HG02938 (cell line): ENCODE data around the gene STAG3.
"Not testable (repeated sequence)": the region's sequence is repeated elsewhere in the genome, so short reads cannot be mapped to it uniquely, and the experiment has no call there.

Experiments
- ATAC-seq: cut with Tn5 transposase; IDR thresholded peaks from one replicate; pipeline ENCODE4 v1.9.1; 2021; ENCODE audit warnings: mild to moderate bottlenecking, moderate library complexity; ENCODE audit not compliant: unreplicated experiment

The STAG3 gene

DNA sequence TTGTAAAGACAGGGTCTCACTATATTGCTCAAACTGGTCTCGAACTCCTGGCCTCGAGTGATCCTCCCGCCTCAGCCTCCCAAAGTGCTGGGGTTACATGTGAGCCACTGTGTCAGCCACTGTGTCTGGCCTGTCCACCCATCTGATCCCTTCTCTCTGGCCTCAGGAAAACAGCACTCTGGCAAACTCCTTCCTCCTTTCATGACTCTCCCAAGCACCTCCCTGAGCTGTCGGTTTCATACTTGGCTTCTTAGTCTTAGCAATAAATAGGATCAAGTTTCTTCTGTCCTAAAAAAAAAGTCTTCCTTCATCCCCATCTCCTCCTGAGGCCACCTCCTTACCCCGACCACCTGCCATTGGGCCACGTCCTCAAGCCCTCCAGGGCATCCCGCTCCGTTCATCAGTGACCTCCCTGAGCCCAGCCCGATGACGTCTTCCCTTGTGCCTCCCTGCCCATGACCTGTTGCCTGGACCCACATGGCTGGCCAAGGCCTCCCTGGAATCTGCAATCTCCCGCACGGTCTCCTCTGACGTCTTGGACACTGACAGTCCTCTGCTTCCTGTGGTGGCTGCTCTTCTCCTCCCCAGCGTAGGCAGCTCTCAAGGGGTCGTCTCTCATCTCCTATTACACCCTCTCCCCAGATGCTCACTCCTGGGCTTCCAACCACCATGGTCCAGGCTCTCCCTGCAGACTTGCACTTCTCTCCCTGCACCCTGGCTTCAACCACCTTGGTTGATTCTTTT, 68.6 kb downstream of the STAG3 start:
- ATAC-seq = not testable (repeated sequence)

- ATAC-seq = not testable (repeated sequence)
Measured at GRCh38 chr7:100246865-100247137, 69.1 kb downstream of the STAG3 start.

- no peak for ATAC-seq
Measured at GRCh38 chr7:100247152-100247757, 69.5 kb downstream of the STAG3 start.

DNA sequence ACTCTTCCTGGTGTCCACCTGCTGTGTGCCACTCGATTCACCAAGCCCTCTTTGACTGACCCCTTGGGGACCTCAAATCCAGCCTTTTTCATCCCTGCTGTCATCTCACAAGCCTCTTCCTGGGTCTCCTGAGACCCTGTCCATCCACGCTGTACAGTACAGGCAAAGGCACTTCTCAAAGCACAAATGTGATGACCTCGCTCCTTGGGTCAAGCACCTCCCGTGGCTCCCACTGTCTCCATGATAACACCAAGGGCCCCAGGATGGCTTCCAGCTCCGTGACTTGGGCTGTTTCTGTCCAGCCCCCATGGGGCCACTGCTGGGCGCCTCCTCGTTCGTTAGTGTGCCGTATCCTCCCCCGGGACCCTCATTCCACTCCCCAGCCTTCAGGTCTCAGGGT, 70.8 kb downstream of the STAG3 start:
- no peak for ATAC-seq

DNA sequence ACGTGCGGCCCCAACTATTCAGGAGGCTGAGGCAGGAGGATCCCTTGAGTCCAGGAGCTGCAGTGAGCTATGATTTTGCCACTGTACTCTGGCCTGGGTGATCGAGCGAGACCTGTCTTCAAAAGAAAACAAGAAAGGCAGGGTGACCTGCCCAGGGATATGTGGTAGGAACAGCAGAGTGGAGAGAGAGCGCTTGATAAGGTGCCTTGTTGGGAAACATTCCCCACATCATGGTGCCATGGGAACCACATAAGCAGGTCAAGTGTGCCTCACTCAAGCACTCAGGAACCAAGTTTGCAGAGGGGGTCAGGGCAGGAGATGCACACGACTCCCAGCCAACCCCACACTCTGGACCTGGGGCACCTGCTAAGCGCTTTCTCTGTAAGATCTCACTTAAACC, 79.3 kb downstream of the STAG3 start:
- ATAC-seq = no peak

DNA sequence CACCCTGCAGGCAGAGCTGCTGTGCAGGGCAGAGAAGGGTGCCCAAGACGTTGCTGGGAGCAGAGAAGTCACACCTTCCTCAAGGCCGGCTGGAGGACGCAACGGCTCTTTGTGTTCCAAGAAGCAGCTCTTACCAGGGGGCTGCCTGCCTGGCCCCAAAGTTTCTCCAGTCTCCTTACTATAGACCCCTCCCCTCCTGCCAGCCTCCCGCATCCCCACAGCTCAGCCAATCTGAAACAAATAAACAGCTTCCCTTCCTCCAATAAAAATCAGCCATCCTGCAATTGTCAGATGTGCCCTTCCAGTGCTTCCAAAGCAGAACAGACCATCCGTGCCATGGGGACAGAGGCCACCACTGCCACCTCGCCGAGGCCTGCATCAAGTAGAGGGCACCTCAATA, 82.3 kb downstream of the STAG3 start:
- not testable (repeated sequence) for ATAC-seq

- ATAC-seq = not testable (repeated sequence)
Measured at GRCh38 chr7:100262896-100263295, 85.2 kb downstream of the STAG3 start.
